Transverse colon (tissue), 4 donors: Measurements from ENCODE around the gene PALLD. TPM values are rescaled to one million over a fixed set of nuclear protein-coding genes. Genes with fewer than 3 reads are reported as not detected.

Source experiments
- DNase-seq: peaks from one replicate; pipeline ENCODE4 v3.0.0-alpha.2; 2019
- H3K27ac ChIP-seq, 4 donors: fragments of 200-600 bp; sonication (generic); 2 replicates each; pipeline ENCODE4 v1.5.1; 2016 to 2018; ENCODE audit warnings: inconsistent platforms in 4 of 4
- H3K27me3 ChIP-seq: fragments of 200-600 bp; sonication (generic); 2 replicates; pipeline ENCODE4 v1.5.1; 2017; ENCODE audit warnings: inconsistent platforms
- H3K36me3 ChIP-seq, 4 donors: fragments of 200-600 bp; sonication (generic); 2 replicates each; pipeline ENCODE4 v1.5.1; 2017 to 2019; ENCODE audit warnings: inconsistent platforms in 4 of 4
- H3K4me1 ChIP-seq, 4 donors: fragments of 200-600 bp; sonication (generic); 2 replicates each; pipeline ENCODE4 v1.5.1; 2017 to 2020; ENCODE audit warnings: inconsistent platforms in 4 of 4
- H3K4me3 ChIP-seq, 4 donors: fragments of 200-600 bp; sonication (generic); 1 replicate in 1 of 4; 2 replicates in 3 of 4; pipeline versions ENCODE4 v1.5.1 to v1.6.1; 2017 to 2019; ENCODE audit warnings: inconsistent platforms in 4 of 4
- H3K9me3 ChIP-seq, 2 donors: fragments of 200-600 bp; sonication (generic); 2 replicates each; pipeline ENCODE4 v1.5.1; 2017 to 2019; ENCODE audit warnings: inconsistent platforms in 2 of 2
- CTCF ChIP-seq, 5 experiments: fragments of 200-600 bp in 3 of 5; fragments of 450-650 bp in 2 of 5; sonication (generic) in 3 of 5; IDR thresholded peaks; 1 replicate in 2 of 5; 2 replicates in 3 of 5; pipeline ENCODE4 v1.5.1; 2016 to 2017; ENCODE audit warnings: antibody characterized with exemption in 5 of 5, inconsistent platforms in 3 of 5, mild to moderate bottlenecking in 2 of 5, moderate library complexity in 1 of 5
- EP300 ChIP-seq: sonication (generic); formaldehyde crosslinking; IDR thresholded peaks from one replicate; pipeline ENCODE4 v1.6.1; 2017; ENCODE audit warnings: antibody characterized with exemption, low read depth
- POLR2A ChIP-seq: fragments of 450-650 bp; IDR thresholded peaks from one replicate; pipeline ENCODE4 v1.6.1; 2016; ENCODE audit warnings: antibody characterized with exemption, mild to moderate bottlenecking, moderate library complexity
- POLR2AphosphoS5 ChIP-seq, 3 donors: sonication (generic); formaldehyde crosslinking; IDR thresholded peaks; one replicate each; pipeline ENCODE4 v1.6.1; 2016; ENCODE audit warnings: antibody characterized with exemption in 3 of 3
- WGBS, 2 donors: methylation state at CpG; one replicate each; pipeline ENCODE4 v1.1.5; 2018; ENCODE audit warnings: low coverage in 1 of 2; 5-methylcytosine and 5-hydroxymethylcytosine counted together
- in situ Hi-C, 4 donors: fragments of 200-750 bp; cut with MboI; loops; one replicate each; pipeline versions ENCODE4 v1.15.0 to v1.15.1; 2017; ENCODE audit warnings: low sequenced_read_pairs in 3 of 4, low pct_ligation_motif_present in 1 of 4, low pct_unique_long_range_greater_than_20kb in 1 of 4
- intact Hi-C: fragments of 100-400 bp; cut with DNase I; formaldehyde crosslinking; loops from one replicate; pipeline ENCODE4 v1.15.1; 2023; ENCODE audit warnings: low total_unique reads
- total RNA-seq, 4 donors: library from RNA; depleted of rRNA; stranded (reverse); fragments of >200 nt; gene quantifications; one replicate each; pipeline ENCODE4 v1.1.0, GENCODE V29; 2016

The PALLD gene
- total RNA-seq, 4 donors from 2014 or later, result 230 to 309 (median 278) TPM

- no peak overlapping the region for H3K4me3 ChIP-seq
- H3K27ac ChIP-seq, result no peak overlapping the region
- H3K4me1 ChIP-seq, result peaks cover 0 to 1% (median 0%) of the 10 kb centered on the region in 4 donors
- TF ChIP-seq POLR2A (no peak), EP300 (no peak), POLR2AphosphoS5 (IDR thresholded peaks at IDR 0.05) (no peak), CTCF (IDR thresholded peaks at IDR 0.05) (no peak)
- H3K27me3 ChIP-seq, result no peaks in the 10 kb centered on the region
- H3K36me3 ChIP-seq, result no peaks in the 10 kb centered on the region
- in situ Hi-C loops (no loop called here), intact Hi-C loops (no loop called here)
- WGBS, 2 donors, result 74 to 83% methylated on average over 6 to 8 of the region's 8 CpGs
- H3K9me3 ChIP-seq, result no peaks in the 10 kb centered on the region
- DNase-seq, result no peak
These were observed 57.0 kb downstream of the PALLD start for GRCh38 chr4:168553714-168554370.

- TF ChIP-seq EP300, result no peak
- no peak for TF ChIP-seq CTCF (IDR thresholded peaks at IDR 0.05)
- TF ChIP-seq POLR2A, result no peak
- no peak for TF ChIP-seq POLR2AphosphoS5 (IDR thresholded peaks at IDR 0.05)
- no peak overlapping the region for H3K27ac ChIP-seq
- no peak for DNase-seq
- intact Hi-C loops (loop anchor here (5.0 kb wide), 1 partner anchor 1457 kb away; no protein-coding TSS in a partner anchor), in situ Hi-C loops (no loop called here)
- H3K4me1 ChIP-seq, result peaks cover 0 to 16% (median 3%) of the 10 kb centered on the region in 4 donors
- H3K9me3 ChIP-seq, result no peaks in the 10 kb centered on the region
- WGBS, 2 donors, result 90 to 91% methylated on average over 1 to 5 of the region's 5 CpGs
- H3K36me3 ChIP-seq, result no peaks in the 10 kb centered on the region
- H3K27me3 ChIP-seq, result no peaks in the 10 kb centered on the region
- H3K4me3 ChIP-seq, result no peak overlapping the region
These were observed 58.6 kb downstream of the PALLD start for GRCh38 chr4:168555437-168555836.

GRCh38 chr4:168557658-168558057 is 60.8 kb downstream of the PALLD start:
- no peaks in the 10 kb centered on the region for H3K9me3 ChIP-seq
- WGBS, 2 donors, result 87 to 100% methylated on average over 2 to 3 of the region's 3 CpGs
- no peak overlapping the region for H3K27ac ChIP-seq
- no peaks in the 10 kb centered on the region for H3K27me3 ChIP-seq
- intact Hi-C loops (loop anchor here (5.0 kb wide), 1 partner anchor 1455 kb away; no protein-coding TSS in a partner anchor), in situ Hi-C loops (no loop called here)
- H3K4me3 ChIP-seq, result no peak overlapping the region
- peaks cover 0 to 29% (median 6%) of the 10 kb centered on the region in 4 donors for H3K4me1 ChIP-seq
- no peak for DNase-seq
- H3K36me3 ChIP-seq, result no peaks in the 10 kb centered on the region
- TF ChIP-seq POLR2A, result no peak
- TF ChIP-seq EP300, result no peak
- no peak for TF ChIP-seq CTCF (IDR thresholded peaks at IDR 0.05)
- TF ChIP-seq POLR2AphosphoS5 (IDR thresholded peaks at IDR 0.05), result no peak

GRCh38 chr4:168558599-168558998 is 61.7 kb downstream of the PALLD start:
- TF ChIP-seq POLR2AphosphoS5 (IDR thresholded peaks at IDR 0.05), result no peak
- intact Hi-C loops (loop anchor here (5.0 kb wide), 1 partner anchor 1454 kb away; no protein-coding TSS in a partner anchor), in situ Hi-C loops (no loop called here)
- Histone ChIP-seq H3K36me3 (no peaks in the 10 kb centered on the region), H3K4me1 (peaks cover 0 to 29% (median 6%) of the 10 kb centered on the region in 4 donors), H3K9me3 (no peaks in the 10 kb centered on the region), H3K27ac (no peak overlapping the region), H3K27me3 (no peaks in the 10 kb centered on the region), H3K4me3 (no peak overlapping the region)
- no peak for DNase-seq
- 59 to 86% methylated on average over 1 of the region's 1 CpG for WGBS, 2 donors
